IPS-NIHi11 (cell line): Measurements from ENCODE around the gene PNLDC1.
"Not testable (repeated sequence)": the region's sequence is repeated elsewhere in the genome, so short reads cannot be mapped to it uniquely, and the experiment has no call there.

ENCODE experiments used
- DNase-seq: peaks from one replicate; pipeline ENCODE4 v3.0.0; 2012; ENCODE audit warnings: mixed read lengths, low spot score

Gene PNLDC1

GRCh38 chr6:159788276-159788675 lies 11.8 kb upstream of the PNLDC1 start:
- no peak for DNase-seq

- peak; percentile 30 for DNase-seq
Observed at GRCh38 chr6:159788753-159789376, 11.2 kb upstream of the PNLDC1 start.

- peak; percentile 99 for DNase-seq
Observed at GRCh38 chr6:159789377-159790148, 10.5 kb upstream of the PNLDC1 start, which contains the start of gene TCP1. Gene TCP1, minus strand, starts transcription at chr6:159789602. Its CDS starts 134 bp downstream, at chr6:159789468.

- DNase-seq = peak; percentile 94
Observed at GRCh38 chr6:159790149-159790955, 9.7 kb upstream of the PNLDC1 start, which contains the start of gene MRPL18. Gene MRPL18, plus strand, starts transcription at chr6:159790467. Its CDS starts 121 bp downstream, at chr6:159790588.

- DNase-seq = no peak
Observed at GRCh38 chr6:159790956-159791598, 9.0 kb upstream of the PNLDC1 start.

- DNase-seq = not testable (repeated sequence)
Observed at GRCh38 chr6:159794976-159795375, 5.1 kb upstream of the PNLDC1 start.

- no peak for DNase-seq
Observed at GRCh38 chr6:159797554-159797953, 2.5 kb upstream of the PNLDC1 start.

- DNase-seq = no peak
Observed at GRCh38 chr6:159801935-159802334, 1.9 kb downstream of the PNLDC1 start.

GRCh38 chr6:159804504-159804903 lies 4.4 kb downstream of the PNLDC1 start:
- no peak for DNase-seq

- DNase-seq = no peak
Observed at GRCh38 chr6:159805440-159806020, 5.5 kb downstream of the PNLDC1 start.

- no peak for DNase-seq
Observed at GRCh38 chr6:159806021-159806458, 6.0 kb downstream of the PNLDC1 start.

GRCh38 chr6:159807150-159807858 lies 7.2 kb downstream of the PNLDC1 start:
- DNase-seq = no peak

- no peak for DNase-seq
Observed at GRCh38 chr6:159808647-159809046, 8.6 kb downstream of the PNLDC1 start.

GRCh38 chr6:159809149-159809548 lies 9.1 kb downstream of the PNLDC1 start:
- no peak for DNase-seq

- DNase-seq = no peak
Observed at GRCh38 chr6:159813781-159814180, 13.7 kb downstream of the PNLDC1 start.

GRCh38 chr6:159815410-159815809 lies 15.3 kb downstream of the PNLDC1 start:
- DNase-seq = no peak

GRCh38 chr6:159816775-159817174 lies 16.7 kb downstream of the PNLDC1 start:
- DNase-seq = not testable (repeated sequence)

- DNase-seq = no peak
Observed at GRCh38 chr6:159817951-159818739, 18.1 kb downstream of the PNLDC1 start.

GRCh38 chr6:159819098-159819497 lies 19.0 kb downstream of the PNLDC1 start:
- no peak for DNase-seq
